ENCODE results near the gene MEGF11.

DNA sequence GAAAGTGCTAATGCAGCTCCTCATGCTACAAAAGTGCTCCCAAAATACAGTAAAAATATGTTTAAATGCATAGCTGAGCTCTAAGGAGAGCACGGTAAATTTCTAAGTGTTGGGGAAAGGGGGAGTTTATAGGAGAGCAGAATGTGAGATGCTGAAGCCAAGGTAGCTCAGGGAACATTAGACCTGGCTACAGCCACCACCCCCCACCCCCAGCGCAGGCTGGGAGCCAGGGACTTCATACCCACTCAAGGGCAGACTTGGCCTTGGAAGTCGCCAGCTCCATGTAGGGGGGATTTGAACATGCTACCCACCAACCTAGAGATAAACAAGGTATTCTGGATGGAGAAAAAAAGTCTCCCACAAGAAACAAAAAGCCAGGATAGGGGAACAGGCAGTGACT lies 142.2 kb downstream of the MEGF11 start:
- TF ChIP-seq, protein P1, sequence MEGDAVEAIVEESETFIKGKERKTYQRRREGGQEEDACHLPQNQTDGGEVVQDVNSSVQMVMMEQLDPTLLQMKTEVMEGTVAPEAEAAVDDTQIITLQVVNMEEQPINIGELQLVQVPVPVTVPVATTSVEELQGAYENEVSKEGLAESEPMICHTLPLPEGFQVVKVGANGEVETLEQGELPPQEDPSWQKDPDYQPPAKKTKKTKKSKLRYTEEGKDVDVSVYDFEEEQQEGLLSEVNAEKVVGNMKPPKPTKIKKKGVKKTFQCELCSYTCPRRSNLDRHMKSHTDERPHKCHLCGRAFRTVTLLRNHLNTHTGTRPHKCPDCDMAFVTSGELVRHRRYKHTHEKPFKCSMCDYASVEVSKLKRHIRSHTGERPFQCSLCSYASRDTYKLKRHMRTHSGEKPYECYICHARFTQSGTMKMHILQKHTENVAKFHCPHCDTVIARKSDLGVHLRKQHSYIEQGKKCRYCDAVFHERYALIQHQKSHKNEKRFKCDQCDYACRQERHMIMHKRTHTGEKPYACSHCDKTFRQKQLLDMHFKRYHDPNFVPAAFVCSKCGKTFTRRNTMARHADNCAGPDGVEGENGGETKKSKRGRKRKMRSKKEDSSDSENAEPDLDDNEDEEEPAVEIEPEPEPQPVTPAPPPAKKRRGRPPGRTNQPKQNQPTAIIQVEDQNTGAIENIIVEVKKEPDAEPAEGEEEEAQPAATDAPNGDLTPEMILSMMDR (IDR thresholded peaks at IDR 0.05; ENCODE audit: insufficient read depth, low read length): no peak
- no peak for TF ChIP-seq POLR2AphosphoS5 (IDR thresholded peaks at IDR 0.05; ENCODE audit: low read depth)
